ENCODE measurements around the gene XIRP1. TPM values are rescaled to one million over a fixed set of nuclear protein-coding genes. Genes with fewer than 3 reads are reported as not detected.

XIRP1 gene
- total and polyA plus RNA-seq, 2 of the 13 experiments (the other 11 are each of a cell fraction or from before 2014, with no cell fraction given) = not detected

- TF ChIP-seq ZNF687 (CRISPR knock-in tag; IDR thresholded peaks at IDR 0.05) = peak; percentile 72
These were observed 37.9 kb downstream of the XIRP1 start (continued) for GRCh38 chr3:39154280-39155021.

GRCh38 chr3:39153977-39154279 is 38.5 kb downstream of the XIRP1 start:
- Histone ChIP-seq H3K4me1 (ENCODE audit: insufficient read depth, low read length) (peaks cover 52% of the 10 kb centered on the region), H3K27ac (ENCODE audit: extremely low read length, insufficient read depth, low read length) (peak overlapping the region; percentile 73), H3K9ac (ENCODE audit: insufficient read depth, low read depth, low read length) (peak overlapping the region; percentile 84), H3K4me3 (replicated peaks in 1 of 3; ENCODE audit: insufficient read depth in 1 of 3, low read depth in 2 of 3, low read length in 3 of 3) (peak overlapping the region; percentile 73 to 91 (median 84)), H2AFZ (ENCODE audit: low read length) (no peak overlapping the region), H3K79me2 (ENCODE audit: insufficient read depth, low read length) (peaks cover 43% of the 10 kb centered on the region), H3K4me2 (ENCODE audit: low read depth, low read length) (peak overlapping the region; percentile 87), H3K36me3 (replicated peaks in 1 of 2; ENCODE audit: control insufficient read depth in 1 of 2, insufficient read depth in 2 of 2, low read length in 2 of 2) (peaks cover 0 to 1% of the 10 kb centered on the region in 2 experiments; a peak in 1 of 5 replicates), H3K27me3 (ENCODE audit: control insufficient read depth in 1 of 2, insufficient read depth in 2 of 2, low read length in 2 of 2) (no peaks in the 10 kb centered on the region; a peak in 1 of 5 replicates), H3K9me3 (ENCODE audit: low read length) (no peaks in the 10 kb centered on the region), H4K20me1 (ENCODE audit: insufficient read depth, low read length) (peaks cover 37% of the 10 kb centered on the region)
- intact Hi-C loops (cut with micrococcal nuclease; ENCODE audit: unreplicated experiment) (loop anchor here (1.0 kb wide), 1 partner anchor 23 kb away; no protein-coding TSS in a partner anchor), in situ Hi-C loops (cut with HindIII; ENCODE audit: extremely low pct_ligation_motif_present, low pct_unique_long_range_greater_than_20kb) (no loop called here)
- BruUV-seq (replicated peaks) = no TSS peak
- POLR2A ChIA-PET = interaction anchor here (1.2 kb wide), 1 partner anchor 24 kb away, joined by 5 read pairs; no protein-coding TSS in a partner anchor
- TF ChIP-seq POLR2A (IDR thresholded peaks at IDR 0.05; ENCODE audit: insufficient read depth in 1 of 2, low read depth in 2 of 2, low read length in 2 of 2) = peak in 1 of 2 experiments; percentile 19; a peak in 1 of 4 replicates
- 0 out of 2 replicates have a peak, but pooled peaks have one; percentile 0 for TF ChIP-seq PRMT3 (CRISPR knock-in tag; IDR thresholded peaks at IDR 0.05; ENCODE audit: borderline replicate concordance, low read depth)
- 0 out of 4 replicates have a peak, but pooled peaks of 1 of the 2 experiments have one; percentile 22 for TF ChIP-seq KLF16 (CRISPR knock-in tag; IDR thresholded peaks at IDR 0.05)
- no peak for TF ChIP-seq THYN1 (CRISPR knock-in tag; IDR thresholded peaks at IDR 0.05; ENCODE audit: borderline replicate concordance, low read depth)
- 0 out of 2 replicates have a peak, but pooled peaks have one; percentile 44 for TF ChIP-seq CAMTA2 (CRISPR knock-in tag; IDR thresholded peaks at IDR 0.05; ENCODE audit: borderline replicate concordance)
- no peak for TF ChIP-seq TGIF2 (CRISPR knock-in tag; IDR thresholded peaks at IDR 0.05)
- TF ChIP-seq NR2F2 (IDR thresholded peaks at IDR 0.05; ENCODE audit: borderline replicate concordance, low read depth) = no peak
- ATAC-seq = no peak
- no peak for DNase-seq (ENCODE audit: low spot score)
- no peak for FAIRE-seq
- CTCF ChIA-PET (ENCODE audit: low intra/inter-chr PET ratio, low total read pairs) = no interaction called here
- 3% methylated on average over 7 of the region's 9 CpGs for WGBS (ENCODE audit: low lambda C conversion rate)
